Activated CD4-positive, alpha-beta T cell treated with anti-CD3 and anti-CD28 coated beads, Interleukin-2, amount 50 U/mL, for 24 hours (primary cell): ENCODE results near the gene GALNT3.

ENCODE experiments used
- DNase-seq, 2 donors: peaks; one replicate each; pipeline ENCODE4 v3.0.0-alpha.2; 2020; ENCODE audit warnings: low read depth in 1 of 2, low spot score in 1 of 2

Gene GALNT3

DNA sequence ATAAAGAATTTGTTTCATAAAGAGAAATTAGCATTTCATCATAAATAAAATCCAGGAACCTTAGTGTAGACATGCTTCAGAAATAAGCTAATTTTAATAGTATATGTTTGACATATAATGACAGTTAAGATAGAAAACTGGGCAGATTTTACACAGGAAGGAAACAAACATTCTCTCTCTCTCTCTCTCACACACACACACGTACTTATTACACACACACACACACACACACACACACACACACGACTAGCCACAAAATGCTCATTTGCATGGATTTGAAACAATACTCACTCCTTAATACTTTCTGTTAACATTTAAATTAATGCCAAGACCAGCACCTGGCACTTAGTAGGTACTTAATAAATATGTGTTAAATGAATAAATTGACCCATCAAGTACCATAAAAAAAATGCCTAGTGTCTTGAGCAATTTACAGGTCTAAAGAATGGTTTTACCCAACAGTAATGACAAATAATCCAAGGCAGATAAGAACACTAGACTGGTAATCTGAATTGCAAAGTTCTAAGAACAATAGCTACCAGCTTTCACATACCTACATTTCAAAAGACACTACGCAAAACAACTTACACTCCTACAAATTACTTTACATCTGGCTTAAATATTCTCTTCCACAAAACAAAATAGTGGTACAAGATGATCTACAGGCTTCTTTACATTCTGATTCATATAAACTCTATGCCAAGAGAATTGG lies 2.9 kb upstream of the GALNT3 start:
- DNase-seq = no peak

DNA sequence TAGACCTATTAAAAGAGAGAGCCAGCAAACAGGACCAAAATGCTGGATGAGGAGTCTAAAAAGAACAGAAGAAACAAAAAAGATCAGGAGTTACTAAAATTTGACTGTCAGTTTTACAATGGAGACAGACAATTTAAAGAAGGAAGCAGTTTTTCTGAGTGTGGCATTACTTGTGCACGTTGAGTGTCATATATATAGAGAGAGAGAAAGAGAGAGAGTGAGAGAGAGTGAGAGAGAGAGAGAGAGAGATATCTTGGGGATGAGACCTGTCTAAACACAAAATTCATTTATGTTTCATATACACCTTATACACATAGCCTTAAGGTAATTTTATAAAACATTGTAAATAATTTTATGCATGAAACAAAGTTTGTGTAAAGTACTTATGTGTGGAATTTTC lies 2.1 kb upstream of the GALNT3 start:
- DNase-seq = no peak

DNA sequence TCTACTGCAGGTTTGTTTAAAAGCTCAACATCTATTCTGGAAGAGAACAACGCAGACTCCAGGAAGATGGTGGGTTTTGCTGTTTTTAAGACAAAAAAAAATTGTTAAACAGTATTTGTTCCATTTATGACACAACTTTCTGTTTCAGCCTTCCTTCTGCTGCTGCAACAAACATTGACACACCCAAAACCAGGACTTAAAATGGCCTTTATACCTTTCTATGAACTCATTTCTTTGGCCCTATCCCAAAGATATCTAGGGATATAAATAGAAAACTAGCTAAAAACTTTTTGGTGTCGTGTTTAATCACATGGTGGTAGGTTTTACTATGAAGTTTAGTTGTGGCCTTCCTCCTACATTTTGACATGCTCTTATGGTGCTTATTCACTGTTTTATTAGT lies 964 bp upstream of the GALNT3 start:
- DNase-seq = no peak

DNA sequence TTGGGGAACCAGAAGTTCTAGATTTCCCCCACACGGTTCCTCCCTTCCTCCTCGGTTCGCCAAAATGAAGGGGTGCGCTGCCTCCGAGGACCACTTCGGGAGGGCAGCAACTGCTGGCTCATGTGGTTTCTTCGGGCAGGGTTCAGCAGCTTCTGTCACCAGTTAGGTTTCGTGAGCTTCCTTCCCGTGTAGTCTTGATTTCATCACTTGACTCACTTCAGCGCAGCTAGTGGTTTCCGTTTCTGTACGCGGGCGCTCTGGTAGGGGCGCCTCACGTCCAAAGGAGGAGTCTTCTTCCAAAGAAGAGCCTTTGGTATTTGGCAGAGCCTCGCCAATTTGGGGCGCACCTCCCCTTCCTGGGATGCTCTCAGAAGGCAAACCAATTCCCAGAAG lies 485 bp upstream of the GALNT3 start:
- DNase-seq = peak in 1 of 2 donors; percentile 39

DNA sequence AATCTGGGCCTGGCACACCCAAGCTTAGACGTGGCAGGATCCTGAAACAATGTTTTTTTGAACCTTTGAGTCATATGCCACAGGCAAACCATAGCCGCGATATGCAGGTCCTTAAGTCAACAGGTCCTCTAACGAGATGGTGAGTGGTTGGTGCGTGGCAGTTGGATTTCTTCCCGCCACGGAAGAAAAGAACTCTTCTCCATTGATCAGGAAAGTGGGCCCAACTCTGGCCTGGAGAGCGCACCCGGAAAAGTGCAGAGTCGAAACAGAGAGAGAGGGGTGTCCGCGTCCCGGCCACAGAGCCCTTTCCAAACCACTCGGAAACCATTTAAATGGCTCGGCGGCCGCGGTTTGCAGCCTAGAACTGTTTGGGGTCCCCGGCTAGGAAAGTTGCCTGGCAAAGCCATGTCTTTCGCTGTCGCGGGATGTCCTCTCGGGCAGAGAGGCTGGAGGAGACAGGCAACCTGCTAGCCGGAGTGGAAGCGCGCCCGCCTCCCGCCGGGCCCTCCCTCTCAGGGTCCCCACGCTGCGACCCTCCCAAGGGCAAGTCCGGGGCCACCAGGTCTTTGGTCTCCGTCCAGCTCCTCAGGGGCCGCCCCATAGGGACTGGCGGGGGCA lies 777 bp downstream of the GALNT3 start:
- DNase-seq = no peak

DNA sequence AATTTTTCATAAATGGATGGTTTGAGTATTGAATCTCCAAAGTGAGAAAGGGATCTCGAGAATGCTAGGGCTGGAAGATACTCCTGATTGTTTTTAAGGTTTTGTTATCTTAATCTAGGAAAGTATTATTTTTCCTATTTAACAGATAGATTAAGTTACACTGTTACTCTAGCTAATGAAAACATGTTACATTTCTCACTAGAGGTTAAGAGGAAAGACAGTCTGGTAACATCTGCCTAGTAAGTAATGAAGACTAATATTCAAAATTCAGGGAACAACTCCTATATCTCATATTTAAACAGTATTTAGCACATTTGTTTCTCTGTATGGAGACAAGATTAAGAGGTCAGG lies 2.0 kb downstream of the GALNT3 start:
- DNase-seq = no peak

DNA sequence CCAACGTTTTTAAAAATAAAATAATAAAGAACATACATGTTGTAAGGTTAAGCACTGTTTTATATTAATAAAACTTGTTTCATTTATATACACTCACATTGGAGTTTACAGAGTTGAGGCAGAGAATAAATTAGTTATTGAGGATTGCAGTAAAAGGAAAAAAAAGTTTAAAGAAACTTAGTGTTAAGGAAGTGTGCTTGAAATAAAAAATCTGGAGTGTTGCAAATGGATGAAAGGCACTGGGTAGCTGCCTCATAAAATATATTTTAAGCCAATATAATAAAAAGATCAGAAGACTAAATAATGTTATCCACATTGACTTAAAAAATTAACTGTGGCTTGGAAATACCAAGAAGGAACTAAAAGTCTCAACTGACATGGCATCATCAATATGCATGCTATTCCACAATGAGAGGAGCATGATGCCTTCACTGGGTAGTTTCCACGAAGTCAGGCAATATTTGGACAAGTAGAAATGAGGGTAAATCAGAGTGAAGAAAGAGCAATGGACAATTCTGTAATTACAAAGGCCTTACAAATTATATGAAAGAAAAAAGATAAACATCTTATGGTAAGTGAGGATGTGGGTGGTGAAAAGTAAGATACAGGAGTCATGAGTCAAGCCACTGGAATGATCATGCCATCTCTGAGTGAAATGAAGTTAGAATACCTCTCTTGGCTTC lies 2.5 kb downstream of the GALNT3 start:
- DNase-seq = no peak

DNA sequence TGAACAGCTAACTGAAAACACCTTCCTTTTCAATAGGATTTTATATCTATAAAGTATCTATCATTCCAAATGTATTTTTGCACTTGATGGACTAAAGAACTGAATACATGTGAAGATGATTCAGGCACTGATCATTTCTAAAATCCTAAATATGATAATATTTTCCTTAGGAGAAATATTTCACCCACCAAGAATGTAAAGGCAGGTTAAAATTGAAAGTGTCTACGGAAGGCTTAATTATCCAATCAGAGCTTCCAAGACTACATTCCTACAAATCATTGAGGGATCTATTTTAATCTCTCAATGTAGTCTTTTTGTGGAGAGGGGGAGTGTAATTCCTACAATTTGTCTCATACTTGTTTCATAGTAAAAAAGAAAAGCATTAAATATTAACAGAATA lies 3.6 kb downstream of the GALNT3 start:
- DNase-seq = no peak

DNA sequence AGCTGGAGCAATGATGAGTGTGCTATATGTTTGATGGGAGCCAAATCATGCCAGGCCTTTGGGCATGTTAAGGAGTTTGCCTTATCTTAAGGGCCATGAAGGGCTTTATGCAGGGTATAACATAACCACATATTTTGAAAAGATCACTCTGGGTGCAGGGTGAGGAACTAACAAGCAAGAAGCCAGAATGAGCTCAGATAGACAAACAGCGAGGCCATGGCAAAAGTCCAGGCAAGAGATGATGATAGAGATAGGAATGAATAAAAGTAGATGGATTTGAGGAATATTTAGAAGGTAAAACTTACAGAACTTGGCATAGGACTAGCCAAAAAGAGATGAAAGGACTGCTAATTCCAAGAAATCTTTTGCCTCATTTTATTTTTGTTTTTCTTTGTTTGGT lies 6.7 kb downstream of the GALNT3 start:
- DNase-seq = no peak

DNA sequence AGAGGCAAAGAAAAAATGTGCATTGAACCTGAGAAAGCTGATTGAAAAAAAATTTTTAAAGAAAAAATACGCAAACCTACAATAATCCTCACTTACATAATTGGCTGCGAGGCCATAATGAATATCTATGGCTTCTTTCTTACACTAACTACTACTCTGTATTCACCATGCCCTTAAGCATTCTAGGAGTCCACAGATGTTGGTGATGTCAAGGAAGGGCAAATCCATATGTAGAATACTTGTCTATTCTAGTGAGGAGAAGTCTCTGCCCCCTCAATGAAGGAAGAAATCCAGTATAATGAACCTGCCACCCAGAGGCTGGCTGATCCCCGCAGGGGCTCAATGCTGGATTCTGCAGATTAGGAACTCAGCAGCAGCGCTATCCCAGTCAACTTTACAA lies 14.3 kb downstream of the GALNT3 start:
- no peak for DNase-seq

DNA sequence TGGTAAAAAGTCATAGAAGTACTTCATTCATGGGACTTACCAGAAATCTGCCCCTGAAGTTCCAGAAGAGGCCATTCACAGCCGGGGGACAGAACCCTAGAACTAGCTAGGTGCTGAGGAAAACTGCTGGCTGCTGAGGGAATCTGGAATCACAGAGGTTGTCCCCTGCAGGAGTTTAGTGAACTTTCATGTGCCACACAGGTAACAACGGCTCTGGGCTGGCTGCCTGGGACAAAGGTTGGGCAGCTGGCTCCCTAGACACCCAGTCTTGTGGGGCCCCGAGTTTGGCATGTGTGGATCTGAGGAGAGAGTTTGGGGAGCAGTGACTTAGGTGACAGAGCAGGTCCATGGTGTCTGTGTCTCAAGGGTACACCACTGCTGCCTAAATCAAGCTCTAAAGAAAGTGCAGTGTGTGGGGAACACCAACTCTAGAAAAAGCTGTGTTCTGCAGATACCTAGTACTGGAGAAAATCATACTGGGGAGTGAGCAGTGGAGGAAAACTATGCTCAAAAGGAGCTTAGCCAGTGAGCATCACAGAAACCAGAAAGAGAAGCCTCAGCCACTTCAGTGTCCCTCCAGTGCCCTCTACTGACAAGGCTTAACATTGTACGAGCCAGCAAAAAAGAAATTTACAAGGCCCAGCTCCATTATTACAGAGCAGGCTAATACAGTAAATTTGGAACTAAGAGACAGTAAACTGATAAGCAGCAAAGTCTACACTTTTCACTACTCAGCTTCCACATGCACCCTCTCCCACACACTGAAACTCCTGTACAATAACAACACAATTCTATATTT lies 15.2 kb downstream of the GALNT3 start:
- no peak for DNase-seq

DNA sequence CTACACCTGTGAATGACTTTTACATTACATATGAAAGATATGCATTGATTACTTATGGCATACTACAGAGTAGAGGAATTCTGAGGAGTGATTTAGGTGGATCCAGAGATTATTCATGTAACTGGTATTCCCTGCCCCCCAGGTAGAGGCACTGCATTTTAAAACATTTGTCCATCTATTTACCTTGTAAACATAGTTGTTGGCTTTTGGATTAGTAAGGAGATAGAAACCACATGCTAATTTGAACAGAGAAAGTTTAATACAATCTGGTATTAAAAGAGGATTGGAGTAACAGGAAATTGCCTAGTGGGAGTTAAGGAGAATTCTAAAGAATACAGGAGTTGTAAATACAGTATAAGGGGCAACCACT lies 15.9 kb downstream of the GALNT3 start:
- no peak for DNase-seq

DNA sequence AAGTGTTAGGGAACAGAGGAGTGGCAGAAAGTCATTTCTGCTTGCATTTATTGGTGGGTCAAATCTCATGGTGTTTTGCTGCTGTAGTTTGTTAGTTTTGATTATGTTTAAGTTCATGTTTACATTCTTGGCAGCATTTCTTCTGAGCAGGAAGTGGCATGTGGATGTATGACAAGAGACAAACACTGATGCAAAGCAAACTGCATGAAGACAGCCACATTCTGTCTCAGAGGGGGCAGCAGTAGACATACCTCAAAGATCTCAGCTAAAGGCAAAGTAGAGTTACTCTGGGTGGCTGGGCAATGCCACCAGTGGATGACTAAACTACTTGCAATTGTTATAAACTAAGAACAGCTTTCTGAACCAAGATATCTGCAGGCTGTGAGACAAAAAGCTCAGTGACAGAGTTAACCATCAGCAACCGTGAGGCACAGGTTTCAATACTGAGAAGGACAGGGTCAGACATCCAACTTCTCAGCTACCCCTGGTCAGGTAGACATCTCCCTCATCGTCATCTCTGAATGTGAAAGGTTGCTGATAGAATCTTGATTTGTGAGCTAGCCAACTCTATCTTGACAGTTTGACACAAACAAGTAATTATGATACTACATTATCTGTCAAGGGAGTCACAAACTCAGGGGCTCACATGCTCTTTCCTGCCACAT lies 16.4 kb downstream of the GALNT3 start:
- DNase-seq = no peak

DNA sequence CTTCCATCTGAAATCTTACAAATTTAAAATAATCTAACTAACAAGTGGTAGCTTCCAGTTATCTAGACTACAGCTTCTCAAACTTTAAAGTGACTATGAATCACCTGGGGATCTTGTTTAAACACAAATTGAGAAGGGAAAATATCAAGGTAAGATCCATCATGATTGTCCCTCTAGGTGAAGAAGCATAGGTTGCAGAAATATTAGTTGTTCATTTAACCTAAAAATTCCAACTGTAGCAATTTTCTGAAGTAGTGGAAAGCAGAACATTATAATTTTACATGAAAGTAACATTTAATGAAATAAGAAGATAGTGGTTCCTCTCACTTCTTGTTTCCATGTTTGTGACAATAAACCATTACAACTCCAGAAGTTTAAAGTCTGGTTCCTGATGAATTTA lies 17.3 kb downstream of the GALNT3 start:
- no peak for DNase-seq

DNA sequence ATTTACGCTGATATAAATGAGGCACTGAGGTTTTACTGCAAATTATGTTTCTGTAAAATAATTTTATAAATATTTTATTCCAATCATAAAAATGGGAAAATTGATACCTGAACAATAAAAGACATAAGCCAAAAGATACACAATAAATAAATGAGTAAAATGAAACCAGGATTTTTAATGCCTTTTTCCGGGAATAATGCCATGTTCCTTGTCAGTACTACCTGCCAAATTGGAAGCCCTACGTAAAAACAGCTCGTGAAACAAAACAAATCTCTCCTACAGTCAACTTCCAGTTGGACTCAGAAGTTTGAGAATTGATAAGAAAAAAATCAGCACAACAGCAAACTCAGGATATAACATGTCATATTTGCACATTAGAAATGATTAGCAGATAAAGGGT lies 18.0 kb downstream of the GALNT3 start:
- no peak for DNase-seq

DNA sequence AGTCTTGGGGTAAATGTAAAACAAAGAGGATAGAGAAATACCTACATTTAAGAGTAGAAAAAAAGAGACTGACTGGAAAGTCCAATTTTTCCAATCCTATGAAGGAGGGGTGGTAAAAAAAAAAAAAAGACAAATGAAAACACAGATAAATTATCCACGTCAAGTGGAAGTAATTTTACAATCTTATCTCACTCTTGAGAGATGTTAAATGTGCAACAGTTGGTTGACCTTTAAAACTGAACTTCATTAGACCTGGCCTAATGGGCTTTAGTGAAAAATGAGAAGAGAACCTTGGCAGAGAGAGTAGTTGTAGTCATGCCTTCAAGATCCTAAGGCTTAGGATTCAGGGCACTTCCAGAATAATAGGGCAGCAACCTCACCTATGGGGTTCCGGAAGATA lies 20.4 kb downstream of the GALNT3 start:
- no peak for DNase-seq

DNA sequence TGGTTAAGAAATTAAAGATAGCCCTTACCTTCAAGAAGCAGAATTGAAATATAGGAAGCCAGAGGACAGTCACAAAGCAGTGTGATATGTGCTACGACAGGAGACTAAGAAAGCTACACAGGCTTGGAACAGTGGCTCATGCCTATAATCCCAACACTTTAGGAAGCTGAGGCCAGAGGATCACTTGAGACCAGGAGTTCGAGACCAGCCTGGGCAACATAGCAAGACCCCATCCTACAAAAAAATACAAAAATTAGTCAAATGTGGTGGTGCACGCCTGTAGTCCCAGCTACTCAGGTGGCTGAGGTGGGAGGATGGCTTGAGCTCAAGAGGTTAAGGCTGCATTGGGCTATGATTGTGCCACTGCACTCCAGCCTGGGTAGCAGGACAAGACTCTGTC lies 21.9 kb downstream of the GALNT3 start:
- no peak for DNase-seq

DNA sequence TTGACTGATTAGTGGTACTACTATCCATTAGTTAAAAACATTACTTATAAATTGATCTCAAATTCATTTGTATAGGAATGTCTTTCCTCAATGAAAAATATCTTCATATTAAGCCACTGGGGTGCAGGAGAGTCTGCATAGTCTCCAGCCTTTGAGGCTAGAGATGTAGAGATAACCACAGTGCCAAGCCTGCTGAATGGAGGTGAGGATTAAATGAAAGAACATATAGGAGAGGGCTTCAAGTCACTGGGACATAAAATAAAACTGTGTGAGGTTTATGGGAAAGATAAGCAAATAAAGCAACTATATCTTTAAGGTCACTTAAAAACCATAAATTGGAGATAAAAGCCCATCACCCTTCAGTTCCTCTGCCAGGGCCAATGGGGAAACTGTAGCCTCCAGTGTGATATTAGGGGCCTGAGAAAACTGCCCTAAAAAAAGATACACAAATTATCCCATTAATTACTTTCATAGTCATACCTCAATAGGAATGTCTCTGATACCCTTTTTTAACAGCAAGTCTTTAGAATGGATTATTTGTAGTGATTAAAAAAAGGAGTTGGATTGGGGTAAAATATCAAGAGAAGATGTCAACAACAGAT lies 27.6 kb downstream of the GALNT3 start:
- no peak for DNase-seq

DNA sequence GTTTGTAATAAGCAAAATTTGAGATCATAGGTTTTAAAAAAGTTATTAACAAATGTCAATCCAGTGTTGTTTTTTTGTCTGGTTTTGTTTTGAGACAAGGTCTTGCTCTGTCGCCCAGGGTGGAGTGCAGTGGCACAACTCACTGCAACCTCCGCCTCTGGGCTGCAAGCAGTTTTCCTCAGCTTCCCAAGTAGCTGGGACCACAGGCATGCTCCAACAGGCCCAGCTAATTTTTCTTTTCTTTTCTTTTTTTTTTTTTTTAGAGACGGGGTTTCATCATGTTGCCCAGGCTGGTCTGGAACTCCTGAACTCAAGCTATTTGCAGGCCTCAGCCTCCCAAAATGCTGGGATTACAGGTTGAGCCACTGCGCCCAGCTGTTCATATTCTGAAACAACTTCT lies 31.3 kb downstream of the GALNT3 start:
- no peak for DNase-seq

DNA sequence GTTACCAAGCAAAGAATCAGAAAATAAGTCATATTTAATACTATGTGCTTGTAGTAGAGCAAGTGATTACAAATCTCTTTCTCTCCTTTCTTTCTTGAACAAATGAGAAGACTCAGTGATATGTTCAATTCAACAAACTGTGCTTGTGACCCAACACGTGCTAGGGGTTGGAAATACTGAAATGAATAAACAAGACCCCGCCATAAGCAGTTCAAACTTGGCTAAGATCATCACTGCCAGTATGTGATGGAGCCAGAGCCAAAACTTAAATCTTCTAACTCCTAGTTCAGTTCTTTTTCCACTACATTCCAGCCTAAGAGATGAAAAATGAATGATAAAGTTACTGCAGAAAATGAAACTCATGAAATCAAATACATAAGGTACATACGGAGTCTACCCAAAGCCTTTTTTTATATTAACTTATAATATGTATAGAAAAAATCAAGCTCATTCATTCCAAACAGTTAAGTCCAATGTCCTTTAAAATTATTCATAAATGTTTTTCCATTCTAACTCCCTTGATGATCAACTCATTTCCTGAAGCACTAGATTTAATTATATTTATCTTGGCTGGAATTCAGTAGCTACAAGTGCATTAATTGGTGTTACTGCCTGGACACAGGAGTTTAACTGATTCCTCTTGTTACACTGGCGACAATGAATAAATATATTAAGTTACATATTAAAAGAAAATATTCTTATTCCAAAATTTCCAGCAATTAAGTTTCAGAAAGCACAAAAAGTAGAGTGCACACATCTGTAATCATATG lies 36.0 kb downstream of the GALNT3 start:
- no peak for DNase-seq
